HepG2 (cell line): ENCODE measurements around the gene LRRC8D. TPM values are rescaled to one million over a fixed set of nuclear protein-coding genes. Genes with fewer than 3 reads are reported as not detected.

Experiments used
- ATF1 ChIP-seq: IDR thresholded peaks from 2 replicates; pipeline ENCODE4 v1.6.1; 2016; ENCODE audit warnings: mild to moderate bottlenecking, control low read depth
- ATF2 ChIP-seq: sonication (generic); formaldehyde crosslinking; IDR thresholded peaks from 2 replicates; pipeline ENCODE4 v1.4.0; 2020; ENCODE audit warnings: missing genetic modification reagents
- CEBPG ChIP-seq: IDR thresholded peaks from 2 replicates; pipeline ENCODE4 v1.6.1; 2016
- CREB1 ChIP-seq, 2 experiments: fragments of 450-650 bp in 1 of 2; IDR thresholded peaks; 2 replicates each; pipeline ENCODE4 v1.6.1; 2016 to 2017; ENCODE audit warnings: control low read depth in 1 of 2, mild to moderate bottlenecking in 1 of 2, missing compliant biosample characterization in 1 of 2, missing genetic modification characterization in 1 of 2
- FOSL2 ChIP-seq: sonication (generic); formaldehyde crosslinking; IDR thresholded peaks from 2 replicates; pipeline ENCODE4 v1.4.0; 2020; ENCODE audit warnings: missing genetic modification reagents
- HNF4A ChIP-seq: sonication (generic); formaldehyde crosslinking; IDR thresholded peaks from 2 replicates; pipeline ENCODE4 v1.4.0; 2020; ENCODE audit warnings: missing genetic modification reagents
- MATR3 ChIP-seq: sonication (generic); formaldehyde crosslinking; IDR thresholded peaks from 2 replicates; pipeline ENCODE4 v1.4.0; 2020; ENCODE audit warnings: missing genetic modification reagents
- MAZ ChIP-seq, 2 experiments: sonication (generic) in 1 of 2; formaldehyde crosslinking in 1 of 2; IDR thresholded peaks; 2 replicates each; pipeline versions ENCODE4 v1.5.0 to v1.6.1; 2012 to 2020; ENCODE audit warnings: low read depth in 2 of 2, mild to moderate bottlenecking in 2 of 2, borderline replicate concordance in 1 of 2, improper control_type of control experiment in 1 of 2, low read length in 1 of 2, missing genetic modification reagents in 1 of 2, moderate library complexity in 1 of 2
- MXD4 ChIP-seq: IDR thresholded peaks from 2 replicates; pipeline ENCODE4 v1.6.1; 2016; ENCODE audit warnings: mild to moderate bottlenecking, missing biosample characterization, missing genetic modification reagents
- NFYB ChIP-seq: sonication (generic); formaldehyde crosslinking; IDR thresholded peaks from 2 replicates; pipeline ENCODE4 v1.4.0; 2020; ENCODE audit warnings: missing genetic modification reagents
- PHF8 ChIP-seq: sonication (generic); formaldehyde crosslinking; IDR thresholded peaks from 2 replicates; pipeline ENCODE4 v1.5.0; 2020; ENCODE audit warnings: missing genetic modification reagents
- REPIN1 ChIP-seq: sonication (generic); formaldehyde crosslinking; IDR thresholded peaks from 2 replicates; pipeline ENCODE4 v1.8.0; 2022; ENCODE audit warnings: missing genetic modification reagents, low read depth, mild to moderate bottlenecking, borderline replicate concordance
- SPEN ChIP-seq: sonication (generic); formaldehyde crosslinking; IDR thresholded peaks from 2 replicates; pipeline ENCODE4 v1.5.1; 2020; ENCODE audit warnings: low read depth, mild to moderate bottlenecking, missing genetic modification reagents
- TARDBP ChIP-seq: sonication (generic); formaldehyde crosslinking; IDR thresholded peaks from 2 replicates; pipeline ENCODE4 v1.8.0; 2022; ENCODE audit warnings: mild to moderate bottlenecking, missing genetic modification reagents
- TGIF2 ChIP-seq: IDR thresholded peaks from 2 replicates; pipeline ENCODE4 v1.6.1; 2016; ENCODE audit warnings: control low read depth, missing compliant biosample characterization
- ZFP36 ChIP-seq: fragments of 150-350 bp; IDR thresholded peaks from 2 replicates; pipeline ENCODE4 v1.6.1; 2018; ENCODE audit warnings: borderline replicate concordance, low read length, low read depth; ENCODE audit not compliant: partially characterized antibody
- ZNF138 ChIP-seq: sonication (generic); formaldehyde crosslinking; IDR thresholded peaks from 2 replicates; pipeline ENCODE4 v1.5.0; 2020; ENCODE audit warnings: mild to moderate bottlenecking, low read depth, missing genetic modification reagents
- ZNF230 ChIP-seq: sonication (generic); formaldehyde crosslinking; IDR thresholded peaks from 2 replicates; pipeline ENCODE4 v1.4.0; 2020; ENCODE audit warnings: mild to moderate bottlenecking, missing genetic modification reagents
- ZNF256 ChIP-seq: sonication (generic); formaldehyde crosslinking; conservative IDR thresholded peaks from 2 replicates; pipeline ENCODE4 v1.4.0; 2020; ENCODE audit warnings: missing genetic modification reagents
- ZNF383 ChIP-seq: sonication (generic); formaldehyde crosslinking; IDR thresholded peaks from 2 replicates; pipeline ENCODE4 v1.4.0; 2020; ENCODE audit warnings: missing genetic modification reagents, mild to moderate bottlenecking, borderline replicate concordance
- ZNF547 ChIP-seq: sonication (generic); formaldehyde crosslinking; IDR thresholded peaks from 2 replicates; pipeline ENCODE4 v1.5.1; 2020; ENCODE audit warnings: mild to moderate bottlenecking, missing genetic modification reagents
- ZNF589 ChIP-seq: sonication (generic); formaldehyde crosslinking; conservative IDR thresholded peaks from 2 replicates; pipeline ENCODE4 v1.8.0; 2022; ENCODE audit warnings: mild to moderate bottlenecking, moderate library complexity, missing genetic modification reagents
- ZNF749 ChIP-seq: sonication (generic); formaldehyde crosslinking; IDR thresholded peaks from 2 replicates; pipeline ENCODE4 v1.8.0; 2022; ENCODE audit warnings: mild to moderate bottlenecking, missing genetic modification reagents, moderate library complexity, borderline replicate concordance
- ZNF841 ChIP-seq: sonication (generic); formaldehyde crosslinking; IDR thresholded peaks from 2 replicates; pipeline ENCODE4 v1.8.1; 2023; ENCODE audit warnings: missing genetic modification reagents, borderline replicate concordance
- ZNF879 ChIP-seq: sonication (generic); formaldehyde crosslinking; IDR thresholded peaks from 2 replicates; pipeline ENCODE4 v1.8.1; 2023; ENCODE audit warnings: missing genetic modification reagents
- ZSCAN5A ChIP-seq: sonication (generic); formaldehyde crosslinking; IDR thresholded peaks from 2 replicates; pipeline ENCODE4 v1.8.0; 2022; ENCODE audit warnings: mild to moderate bottlenecking, missing genetic modification reagents, borderline replicate concordance
- polyA plus RNA-seq, 8 experiments: library from polyadenylated mRNA; depleted of rRNA in 3 of 8; stranded (reverse) in 7 of 8; unstranded in 1 of 8; fragments of >200 nt; fragmentation: Illumina TruSeq in 4 of 8; extraction: Trizol in 4 of 8; gene quantifications; 2 replicates each; pipeline versions ENCODE4 v1.2.1 to v1.2.3, GENCODE V29; 2011 to 2016; ENCODE audit warnings: low read depth in 4 of 8, missing spikeins in 1 of 8, mixed read lengths in 1 of 8; ENCODE audit not compliant: insufficient read depth in 1 of 8
- total RNA-seq, 5 experiments: library from RNA; depleted of rRNA; stranded (reverse); fragments of >200 nt; fragmentation: Illumina TruSeq; extraction: Trizol; gene quantifications; 2 replicates each; pipeline ENCODE4 v1.2.3, GENCODE V29; 2016; ENCODE audit warnings: low read depth in 1 of 5

The LRRC8D gene
- total and polyA plus RNA-seq, 2 of the 13 experiments (the other 11 are each of a cell fraction or from before 2014, with no cell fraction given): 29.9 to 45.5 TPM

GRCh38 chr1:89942825-89943658 lies 122.2 kb downstream of the LRRC8D start (continued):
- TF ChIP-seq SPEN (CRISPR knock-in tag) (no peak), ATF2 (CRISPR knock-in tag) (0 out of 2 replicates have a peak, but pooled peaks have one; percentile 19), HNF4A (CRISPR knock-in tag) (peak; percentile 57), ZFP36 (no peak), CREB1 (IDR thresholded peaks at IDR 0.05) (peak; percentile 51; the same call in 1 of the 2 replicates), CREB1 (CRISPR knock-in tag; IDR thresholded peaks at IDR 0.05) (peak; percentile 83), ZNF589 (no peak), ZNF841 (CRISPR knock-in tag) (no peak), ATF1 (CRISPR knock-in tag) (peak; percentile 65), MAZ (IDR thresholded peaks at IDR 0.05; ENCODE audit: borderline replicate concordance, low read depth, low read length) (no peak), MAZ (CRISPR knock-in tag; IDR thresholded peaks at IDR 0.05; ENCODE audit: low read depth) (no peak), ZNF230 (CRISPR knock-in tag) (0 out of 2 replicates have a peak, but pooled peaks have one; percentile 47), ZNF879 (CRISPR knock-in tag) (no peak), ZNF256 (no peak), ZNF749 (CRISPR knock-in tag) (no peak), TARDBP (CRISPR knock-in tag) (peak; percentile 48; the same call in 1 of the 2 replicates), ZNF547 (CRISPR knock-in tag) (no peak), MATR3 (CRISPR knock-in tag) (no peak), ZNF138 (CRISPR knock-in tag) (no peak), ZSCAN5A (CRISPR knock-in tag) (no peak; the same call in 1 of the 2 replicates), PHF8 (CRISPR knock-in tag) (0 out of 2 replicates have a peak, but pooled peaks have one; percentile 20), TGIF2 (peak; percentile 14; the same call in 1 of the 2 replicates), FOSL2 (CRISPR knock-in tag) (peak; percentile 83), MXD4 (CRISPR knock-in tag) (0 out of 2 replicates have a peak, but pooled peaks have one; percentile 21), CEBPG (peak; percentile 90), REPIN1 (CRISPR knock-in tag) (no peak), ZNF383 (CRISPR knock-in tag) (no peak), NFYB (no peak; the same call in 1 of the 2 replicates)
